Stomach (tissue), 4 donors: ENCODE measurements around the gene BCL3.

Experiments used
- EP300 ChIP-seq: sonication (generic); formaldehyde crosslinking; IDR thresholded peaks from one replicate; pipeline ENCODE4 v1.6.1; 2017; ENCODE audit warnings: antibody characterized with exemption
- POLR2A ChIP-seq, 4 donors: fragments of 450-650 bp; IDR thresholded peaks; one replicate each; pipeline ENCODE4 v1.6.1; 2016; ENCODE audit warnings: antibody characterized with exemption in 4 of 4, control low read depth in 2 of 4, mild to moderate bottlenecking in 1 of 4, moderate library complexity in 1 of 4
- POLR2AphosphoS5 ChIP-seq, 3 donors: sonication (generic); formaldehyde crosslinking; IDR thresholded peaks; one replicate each; pipeline ENCODE4 v1.6.1; 2016; ENCODE audit warnings: antibody characterized with exemption in 3 of 3
- TF ChIP-seq, protein P1 (sequence below), 7 experiments: fragments of 450-650 bp in 4 of 7; fragments of 200-600 bp in 3 of 7; sonication (generic) in 3 of 7; IDR thresholded peaks; one replicate each; pipeline ENCODE4 v1.5.1; 2016 to 2019; ENCODE audit warnings: antibody characterized with exemption in 7 of 7, control low read depth in 2 of 7, mild to moderate bottlenecking in 1 of 7

DNA sequence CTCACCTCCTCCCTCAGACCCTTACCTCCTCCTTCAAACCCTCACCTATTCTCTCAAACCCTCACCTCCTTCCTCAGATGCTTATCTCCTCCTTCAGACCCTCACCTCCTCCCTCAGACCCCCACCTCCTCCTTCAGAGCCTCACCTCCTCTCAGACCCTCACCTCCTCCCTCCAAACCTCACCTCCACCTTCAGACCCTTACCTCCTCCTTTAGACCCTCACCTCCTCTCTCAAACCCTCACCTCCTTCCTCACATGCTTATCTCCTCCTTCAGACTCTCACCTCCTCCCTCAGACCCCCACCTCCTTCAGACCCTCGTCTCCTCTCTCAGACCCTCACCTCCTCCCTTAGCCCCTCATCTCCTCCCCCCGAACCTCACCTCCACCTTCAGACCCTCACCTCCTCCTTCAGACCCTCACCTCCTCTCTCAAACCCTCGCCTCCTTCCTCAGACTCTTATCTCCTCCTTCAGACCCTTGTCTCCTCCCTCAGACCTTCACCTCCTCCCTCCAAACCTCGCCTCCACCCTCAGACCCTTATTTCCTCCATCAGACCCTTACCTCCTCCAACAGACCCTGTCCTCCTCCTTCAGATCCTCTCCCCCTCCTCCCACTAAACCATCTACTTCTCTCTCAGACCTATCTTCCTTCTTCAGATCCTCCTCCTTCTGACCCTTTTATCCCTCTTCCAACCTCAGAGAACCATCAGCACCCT is 2.5 kb upstream of the BCL3 start:
- TF ChIP-seq POLR2A (IDR thresholded peaks at IDR 0.05) (no peak), POLR2AphosphoS5 (IDR thresholded peaks at IDR 0.05) (no peak), EP300 (no peak)
- TF ChIP-seq, protein P1, sequence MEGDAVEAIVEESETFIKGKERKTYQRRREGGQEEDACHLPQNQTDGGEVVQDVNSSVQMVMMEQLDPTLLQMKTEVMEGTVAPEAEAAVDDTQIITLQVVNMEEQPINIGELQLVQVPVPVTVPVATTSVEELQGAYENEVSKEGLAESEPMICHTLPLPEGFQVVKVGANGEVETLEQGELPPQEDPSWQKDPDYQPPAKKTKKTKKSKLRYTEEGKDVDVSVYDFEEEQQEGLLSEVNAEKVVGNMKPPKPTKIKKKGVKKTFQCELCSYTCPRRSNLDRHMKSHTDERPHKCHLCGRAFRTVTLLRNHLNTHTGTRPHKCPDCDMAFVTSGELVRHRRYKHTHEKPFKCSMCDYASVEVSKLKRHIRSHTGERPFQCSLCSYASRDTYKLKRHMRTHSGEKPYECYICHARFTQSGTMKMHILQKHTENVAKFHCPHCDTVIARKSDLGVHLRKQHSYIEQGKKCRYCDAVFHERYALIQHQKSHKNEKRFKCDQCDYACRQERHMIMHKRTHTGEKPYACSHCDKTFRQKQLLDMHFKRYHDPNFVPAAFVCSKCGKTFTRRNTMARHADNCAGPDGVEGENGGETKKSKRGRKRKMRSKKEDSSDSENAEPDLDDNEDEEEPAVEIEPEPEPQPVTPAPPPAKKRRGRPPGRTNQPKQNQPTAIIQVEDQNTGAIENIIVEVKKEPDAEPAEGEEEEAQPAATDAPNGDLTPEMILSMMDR (IDR thresholded peaks at IDR 0.05) = no peak
